Fibroblast of skin of left quadriceps (primary cell): ENCODE results near the gene CCDC192.

Source experiments
- DNase-seq, 2 experiments: peaks; one replicate each; pipeline ENCODE4 v3.0.0-alpha.2; 2013; ENCODE audit warnings: low read depth in 2 of 2

The CCDC192 gene

GRCh38 chr5:127957701-127958239, 254.6 kb downstream of the CCDC192 start:
- no peak for DNase-seq

GRCh38 chr5:127958421-127959011, 255.3 kb downstream of the CCDC192 start:
- no peak for DNase-seq

- peak; percentile 55 to 60 for DNase-seq
These were observed 256.1 kb downstream of the CCDC192 start for GRCh38 chr5:127959152-127959764.

- DNase-seq, result no peak
These were observed 257.1 kb downstream of the CCDC192 start for GRCh38 chr5:127960270-127960691.

GRCh38 chr5:127961006-127961762, 258.0 kb downstream of the CCDC192 start:
- DNase-seq, result no peak

GRCh38 chr5:127961763-127962145, 258.6 kb downstream of the CCDC192 start:
- no peak for DNase-seq

GRCh38 chr5:127962491-127962890, 259.3 kb downstream of the CCDC192 start:
- DNase-seq, result no peak

GRCh38 chr5:127963233-127963632, 260.0 kb downstream of the CCDC192 start:
- no peak for DNase-seq

GRCh38 chr5:127963931-127964330, 260.7 kb downstream of the CCDC192 start:
- no peak for DNase-seq

- no peak for DNase-seq
These were observed 264.3 kb downstream of the CCDC192 start for GRCh38 chr5:127967323-127967982.

GRCh38 chr5:127967983-127968592, 264.9 kb downstream of the CCDC192 start:
- no peak for DNase-seq

- DNase-seq, result no peak
These were observed 265.8 kb downstream of the CCDC192 start for GRCh38 chr5:127969002-127969401.

GRCh38 chr5:127969651-127970050, 266.5 kb downstream of the CCDC192 start:
- no peak for DNase-seq

- no peak for DNase-seq
These were observed 266.9 kb downstream of the CCDC192 start for GRCh38 chr5:127970081-127970480.

GRCh38 chr5:127970854-127971425, 267.7 kb downstream of the CCDC192 start:
- DNase-seq, result no peak

GRCh38 chr5:127975961-127976360, 272.8 kb downstream of the CCDC192 start:
- DNase-seq, result no peak

GRCh38 chr5:127976525-127976924, 273.3 kb downstream of the CCDC192 start:
- no peak for DNase-seq

- no peak for DNase-seq
These were observed 274.0 kb downstream of the CCDC192 start for GRCh38 chr5:127976991-127977717.

GRCh38 chr5:127978738-127979300, 275.6 kb downstream of the CCDC192 start:
- DNase-seq, result no peak

GRCh38 chr5:127979475-127979874, 276.3 kb downstream of the CCDC192 start:
- DNase-seq, result no peak
